Measurements from ENCODE around the gene DOK7. TPM values are rescaled to one million over a fixed set of nuclear protein-coding genes. Genes with fewer than 3 reads are reported as not detected.

The DOK7 gene
- total RNA-seq, 4 donors from 2014 or later = 0.26 to 0.45 TPM; not detected in 2

DNA sequence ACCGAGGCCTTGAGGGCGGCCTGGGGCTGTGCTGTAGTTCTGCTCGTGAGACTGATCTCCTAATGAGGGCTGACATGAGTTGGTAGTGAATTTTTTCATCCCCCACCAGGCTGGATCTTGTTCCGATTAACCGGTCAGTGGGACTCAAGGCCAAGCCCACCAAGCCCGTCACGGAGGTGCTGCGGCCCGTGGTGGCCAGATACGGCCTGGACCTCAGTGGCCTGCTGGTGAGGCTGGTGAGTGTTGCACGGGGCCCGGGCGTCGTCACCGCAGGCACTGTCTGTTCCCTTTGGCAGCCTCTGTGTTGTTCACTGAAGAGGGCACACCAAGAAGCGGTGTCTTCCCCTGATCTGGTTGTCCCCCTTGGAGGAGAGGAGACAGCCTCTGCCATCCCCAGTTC is 39.7 kb upstream of the DOK7 start:
- no peaks in the 10 kb centered on the region for H3K27me3 ChIP-seq
- intact Hi-C loops (cut with DNase I) = no loop called here
- no peak overlapping the region for H3K4me3 ChIP-seq
- no peaks in the 10 kb centered on the region for H3K4me1 ChIP-seq
- no peak for DNase-seq
- no peaks in the 10 kb centered on the region for H3K9me3 ChIP-seq
- 96% methylated on average over 6 of the region's 16 CpGs; no CpG with 5 or more reads in 1 of the 2 donors for WGBS, 2 donors
- no peak overlapping the region for H3K27ac ChIP-seq
- peaks cover 33 to 96% (median 37%) of the 10 kb centered on the region in 3 donors for H3K36me3 ChIP-seq
- TF ChIP-seq, protein P1, sequence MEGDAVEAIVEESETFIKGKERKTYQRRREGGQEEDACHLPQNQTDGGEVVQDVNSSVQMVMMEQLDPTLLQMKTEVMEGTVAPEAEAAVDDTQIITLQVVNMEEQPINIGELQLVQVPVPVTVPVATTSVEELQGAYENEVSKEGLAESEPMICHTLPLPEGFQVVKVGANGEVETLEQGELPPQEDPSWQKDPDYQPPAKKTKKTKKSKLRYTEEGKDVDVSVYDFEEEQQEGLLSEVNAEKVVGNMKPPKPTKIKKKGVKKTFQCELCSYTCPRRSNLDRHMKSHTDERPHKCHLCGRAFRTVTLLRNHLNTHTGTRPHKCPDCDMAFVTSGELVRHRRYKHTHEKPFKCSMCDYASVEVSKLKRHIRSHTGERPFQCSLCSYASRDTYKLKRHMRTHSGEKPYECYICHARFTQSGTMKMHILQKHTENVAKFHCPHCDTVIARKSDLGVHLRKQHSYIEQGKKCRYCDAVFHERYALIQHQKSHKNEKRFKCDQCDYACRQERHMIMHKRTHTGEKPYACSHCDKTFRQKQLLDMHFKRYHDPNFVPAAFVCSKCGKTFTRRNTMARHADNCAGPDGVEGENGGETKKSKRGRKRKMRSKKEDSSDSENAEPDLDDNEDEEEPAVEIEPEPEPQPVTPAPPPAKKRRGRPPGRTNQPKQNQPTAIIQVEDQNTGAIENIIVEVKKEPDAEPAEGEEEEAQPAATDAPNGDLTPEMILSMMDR (IDR thresholded peaks at IDR 0.05) = no peak
- TF ChIP-seq POLR2A (IDR thresholded peaks at IDR 0.05) = no peak

DNA sequence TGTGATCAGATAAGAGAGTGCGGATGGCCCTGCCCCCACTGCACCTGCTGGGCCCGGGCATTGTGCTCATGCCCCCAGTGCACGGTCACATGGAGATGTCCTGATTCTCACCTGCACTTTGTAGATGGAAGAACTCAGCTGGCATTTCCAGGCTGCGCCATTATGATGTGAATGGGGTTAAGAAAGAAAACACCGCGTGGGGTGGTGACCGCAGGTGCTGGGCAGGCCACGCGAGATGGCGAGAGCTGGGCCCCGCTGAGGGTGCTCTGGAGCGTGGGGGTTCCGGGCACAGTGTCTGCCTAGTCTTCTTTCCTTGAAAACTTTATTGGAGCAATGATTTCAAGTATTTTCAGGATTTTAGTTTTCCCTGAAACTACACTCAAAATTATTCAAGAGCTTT is 39.2 kb upstream of the DOK7 start:
- H3K27ac ChIP-seq = no peak overlapping the region
- no peak for DNase-seq
- no peaks in the 10 kb centered on the region for H3K27me3 ChIP-seq
- H3K4me3 ChIP-seq = no peak overlapping the region
- no peaks in the 10 kb centered on the region for H3K9me3 ChIP-seq
- H3K4me1 ChIP-seq = no peaks in the 10 kb centered on the region
- peaks cover 34 to 96% (median 36%) of the 10 kb centered on the region in 3 donors for H3K36me3 ChIP-seq
- intact Hi-C loops (cut with DNase I) = no loop called here
- WGBS, 2 donors = 91 to 100% methylated on average over 10 to 13 of the region's 13 CpGs
- TF ChIP-seq, protein P1 (IDR thresholded peaks at IDR 0.05) = no peak
- TF ChIP-seq POLR2A (IDR thresholded peaks at IDR 0.05) = no peak

DNA sequence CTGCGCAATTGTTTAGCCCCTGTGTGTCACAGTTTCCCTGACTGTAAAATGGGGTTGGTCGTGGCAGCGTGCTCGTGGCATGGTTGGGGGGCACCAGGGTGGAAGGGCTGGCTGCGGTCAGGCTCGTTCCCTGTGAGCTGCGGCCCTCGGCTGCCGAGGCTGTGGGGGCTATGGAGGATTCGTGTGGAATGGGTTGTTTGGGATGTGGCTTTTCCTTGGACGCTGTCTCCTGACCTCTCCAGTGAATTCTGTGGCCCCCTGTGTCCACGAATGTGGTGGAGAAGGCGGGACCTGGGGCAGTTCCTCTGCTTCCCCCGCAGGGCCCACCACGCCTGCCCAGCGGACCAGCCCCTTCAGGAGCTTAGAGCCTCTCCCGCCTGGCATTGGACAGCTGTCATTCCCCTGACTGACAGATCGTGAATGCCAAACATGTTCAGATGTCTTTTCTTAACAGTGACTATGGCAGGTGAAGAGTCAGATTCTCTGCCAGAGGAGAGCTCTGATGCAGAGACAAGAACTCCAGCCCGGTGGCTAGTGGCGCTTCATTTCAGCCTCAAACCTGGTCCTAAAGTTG is 38.5 kb upstream of the DOK7 start:
- H3K4me1 ChIP-seq = no peaks in the 10 kb centered on the region
- H3K36me3 ChIP-seq = peaks cover 34 to 96% (median 36%) of the 10 kb centered on the region in 3 donors
- H3K9me3 ChIP-seq = no peaks in the 10 kb centered on the region
- DNase-seq = no peak
- no peak overlapping the region for H3K4me3 ChIP-seq
- TF ChIP-seq POLR2A (IDR thresholded peaks at IDR 0.05) = no peak
- TF ChIP-seq, protein P1 (IDR thresholded peaks at IDR 0.05) = no peak
- H3K27me3 ChIP-seq = no peaks in the 10 kb centered on the region
- H3K27ac ChIP-seq = no peak overlapping the region
- intact Hi-C loops (cut with DNase I) = no loop called here
- WGBS, 2 donors = 92 to 93% methylated on average over 4 to 13 of the region's 20 CpGs

DNA sequence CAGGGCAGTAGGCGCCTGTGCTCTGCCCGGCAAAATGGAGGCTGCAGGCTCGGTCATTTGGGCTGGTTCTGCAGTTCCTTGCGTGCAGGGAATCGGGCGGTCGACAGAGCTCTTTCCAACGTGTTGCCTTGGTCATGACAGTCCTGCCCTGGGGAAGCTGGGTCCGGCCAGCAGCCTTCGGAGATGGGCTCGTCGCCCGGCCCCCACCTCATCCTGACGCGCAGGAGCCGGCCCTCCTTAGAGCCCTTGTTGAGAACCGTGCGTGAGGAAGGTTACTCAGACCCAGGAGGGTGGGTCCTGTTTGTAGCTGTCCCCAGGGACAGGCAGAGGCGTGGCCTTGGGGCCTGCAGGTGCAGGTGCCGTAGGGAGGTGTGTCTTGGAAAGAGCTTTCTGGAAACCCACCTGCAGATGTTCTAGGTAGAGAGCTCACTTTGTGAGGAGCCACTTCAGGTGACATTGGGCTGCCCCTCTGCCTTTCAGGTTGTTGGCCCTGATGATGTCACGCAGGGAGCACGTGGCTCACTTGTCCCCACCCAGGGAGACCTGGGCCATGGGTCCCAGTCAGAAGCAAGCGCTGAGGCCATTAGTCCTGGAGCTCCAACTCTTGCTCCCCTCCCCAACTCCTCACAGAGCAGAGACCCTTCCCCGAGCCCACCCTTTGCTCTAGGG is 36.5 kb upstream of the DOK7 start:
- Histone ChIP-seq H3K4me3 (no peak overlapping the region), H3K27ac (no peak overlapping the region), H3K27me3 (no peaks in the 10 kb centered on the region), H3K9me3 (no peaks in the 10 kb centered on the region), H3K4me1 (no peaks in the 10 kb centered on the region), H3K36me3 (peaks cover 42 to 96% (median 50%) of the 10 kb centered on the region in 3 donors)
- DNase-seq = no peak
- TF ChIP-seq POLR2A (IDR thresholded peaks at IDR 0.05) = no peak
- TF ChIP-seq, protein P1 (IDR thresholded peaks at IDR 0.05) = no peak
- 78% methylated on average over 12 of the region's 24 CpGs; no CpG with 5 or more reads in 1 of the 2 donors for WGBS, 2 donors
- intact Hi-C loops (cut with DNase I) = no loop called here

DNA sequence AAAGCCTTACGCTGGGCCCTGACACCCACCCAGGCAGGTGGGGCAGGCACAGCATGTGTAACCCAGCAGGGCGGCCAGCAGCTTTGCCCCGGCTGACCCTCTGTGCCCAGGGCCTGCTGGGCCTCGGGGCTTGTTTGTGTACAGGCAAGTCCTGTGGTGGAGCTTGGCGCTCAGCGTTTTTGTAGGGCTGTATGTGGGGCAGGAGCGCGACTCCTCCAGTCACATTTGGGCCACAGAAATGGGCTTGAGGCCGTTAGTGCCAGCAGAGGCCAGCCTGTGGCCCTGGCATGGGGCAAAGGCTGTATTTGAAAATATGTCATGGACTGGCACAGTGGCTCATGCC is 36.0 kb upstream of the DOK7 start:
- Histone ChIP-seq H3K4me3 (no peak overlapping the region), H3K27me3 (no peaks in the 10 kb centered on the region), H3K27ac (no peak overlapping the region), H3K9me3 (no peaks in the 10 kb centered on the region), H3K4me1 (no peaks in the 10 kb centered on the region), H3K36me3 (peaks cover 45 to 96% (median 46%) of the 10 kb centered on the region in 3 donors)
- no peak for DNase-seq
- 100% methylated on average over 1 of the region's 9 CpGs; no CpG with 5 or more reads in 1 of the 2 donors for WGBS, 2 donors
- TF ChIP-seq POLR2A (IDR thresholded peaks at IDR 0.05) = no peak
- TF ChIP-seq, protein P1 (IDR thresholded peaks at IDR 0.05) = no peak
- intact Hi-C loops (cut with DNase I) = no loop called here
